Activated CD8-positive, alpha-beta memory T cell treated with anti-CD3 and anti-CD28 coated beads for 4 hours (primary cell): ENCODE measurements around the gene EXOC1L.

Experiments
- DNase-seq, 2 donors: peaks; one replicate each; pipeline ENCODE4 v3.0.0-alpha.2; 2020; ENCODE audit warnings: low read depth in 2 of 2

The EXOC1L gene

GRCh38 chr4:55819634-55820033 is at the start of gene EXOC1L:
Gene EXOC1L, plus strand, starts transcription at chr4:55819790. Its CDS starts 237 bp downstream, at chr4:55820027.
- DNase-seq: no peak

DNA sequence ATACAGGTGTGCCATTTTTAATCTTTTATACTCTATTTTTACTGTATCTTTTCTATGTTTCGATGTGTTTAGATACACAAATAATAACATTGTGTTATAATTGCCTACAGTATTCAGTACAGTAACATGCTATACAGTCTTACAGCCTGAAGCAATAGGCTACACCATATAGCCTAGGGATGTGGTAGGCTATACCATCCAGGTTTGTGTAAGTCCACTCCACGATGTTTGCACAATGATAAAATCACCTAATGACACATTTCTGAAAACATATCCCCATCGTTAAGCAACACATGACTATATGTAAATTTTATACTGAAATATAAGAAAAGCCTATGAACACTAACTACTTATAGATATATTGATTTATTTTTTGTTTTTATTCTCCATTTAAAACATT is 48.9 kb upstream of the EXOC1L start:
- DNase-seq: no peak

- no peak for DNase-seq
These were observed 38.2 kb upstream of the EXOC1L start for GRCh38 chr4:55781341-55781740.

- no peak for DNase-seq
These were observed 37.8 kb upstream of the EXOC1L start for GRCh38 chr4:55781812-55782211.

GRCh38 chr4:55783584-55783983 is 36.0 kb upstream of the EXOC1L start:
- DNase-seq: no peak

DNA sequence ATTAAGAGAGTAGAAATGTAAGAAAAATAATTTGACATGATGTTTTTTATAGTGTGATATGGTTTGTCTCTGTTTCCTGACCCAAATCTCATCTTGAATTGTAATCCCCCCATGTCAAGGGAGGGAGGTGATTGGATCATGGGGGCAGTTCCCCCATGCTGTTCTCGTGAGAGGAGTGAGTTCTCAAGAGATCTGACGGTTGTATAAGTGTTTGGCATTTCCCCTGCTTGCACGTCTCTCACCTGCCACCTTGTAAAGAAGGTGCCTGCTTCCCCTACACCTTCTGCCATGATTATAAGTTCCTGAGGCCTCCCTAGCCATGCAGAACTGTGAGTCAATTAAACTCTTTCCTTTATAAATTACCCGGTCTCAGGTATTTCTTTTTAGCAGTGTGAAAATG is 34.8 kb upstream of the EXOC1L start:
- DNase-seq: no peak

- no peak for DNase-seq
These were observed 27.9 kb upstream of the EXOC1L start for GRCh38 chr4:55791666-55792065.

DNA sequence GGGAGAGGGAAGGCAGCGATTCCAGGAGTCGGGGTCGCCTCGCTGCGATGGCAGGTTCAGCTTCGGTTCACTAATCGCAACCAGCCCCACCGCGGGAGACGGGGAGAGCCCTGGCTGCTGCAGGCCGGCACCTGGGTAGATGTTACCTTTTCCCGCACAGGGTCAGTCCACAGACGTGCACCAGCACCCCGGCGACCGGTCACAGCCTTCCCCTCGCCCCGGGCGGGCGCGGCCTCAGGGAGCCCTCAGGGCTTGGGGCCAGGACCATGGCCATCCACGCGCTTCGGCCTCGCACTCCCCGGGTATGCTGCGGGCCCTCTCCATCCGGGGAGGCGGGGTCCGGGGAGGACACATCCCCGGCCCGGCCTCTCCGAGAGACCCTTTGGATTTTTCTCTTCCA is 26.1 kb upstream of the EXOC1L start:
- no peak for DNase-seq

GRCh38 chr4:55794053-55794452 is 25.5 kb upstream of the EXOC1L start:
- DNase-seq: no peak

DNA sequence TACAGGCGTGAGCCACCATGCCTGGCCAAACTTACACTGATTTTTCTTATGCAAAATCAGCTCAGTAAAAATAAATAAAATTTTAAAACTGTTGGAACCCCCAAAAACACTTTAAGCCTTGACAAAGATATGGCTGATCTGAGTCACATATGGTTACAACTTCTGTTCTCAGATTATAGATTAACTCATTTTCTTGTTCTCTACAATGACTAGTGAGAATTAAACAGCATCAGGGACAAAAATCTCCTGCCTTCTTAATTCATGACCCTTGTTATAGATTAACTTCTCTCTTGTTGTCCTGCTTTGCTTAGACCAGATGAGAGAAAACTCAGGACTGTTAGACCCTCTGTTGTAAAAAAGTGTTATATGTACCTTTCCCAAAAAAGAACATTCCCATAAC is 24.2 kb upstream of the EXOC1L start:
- no peak for DNase-seq

- no peak for DNase-seq
These were observed 18.1 kb upstream of the EXOC1L start for GRCh38 chr4:55801498-55801897.

DNA sequence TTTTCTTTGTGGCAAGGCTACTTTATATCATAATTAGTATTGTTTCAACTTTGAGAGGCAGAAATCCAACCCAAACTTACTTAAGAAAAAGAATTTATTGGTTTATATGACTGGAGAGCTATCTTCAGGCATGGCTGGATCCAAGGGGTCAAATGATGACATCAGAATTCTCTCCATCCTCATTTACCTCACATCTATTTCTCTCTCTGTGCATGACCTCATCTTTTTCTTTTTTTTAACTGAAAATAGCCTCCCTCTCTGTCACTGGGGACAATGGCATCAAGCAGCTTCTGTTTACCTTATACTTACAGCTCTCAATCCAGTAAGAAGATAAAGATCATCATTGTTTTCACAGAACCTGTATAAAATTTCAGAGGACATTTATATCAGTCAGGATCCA is 12.0 kb upstream of the EXOC1L start:
- DNase-seq: no peak

- DNase-seq: no peak
These were observed 11.4 kb upstream of the EXOC1L start for GRCh38 chr4:55808186-55808585.

DNA sequence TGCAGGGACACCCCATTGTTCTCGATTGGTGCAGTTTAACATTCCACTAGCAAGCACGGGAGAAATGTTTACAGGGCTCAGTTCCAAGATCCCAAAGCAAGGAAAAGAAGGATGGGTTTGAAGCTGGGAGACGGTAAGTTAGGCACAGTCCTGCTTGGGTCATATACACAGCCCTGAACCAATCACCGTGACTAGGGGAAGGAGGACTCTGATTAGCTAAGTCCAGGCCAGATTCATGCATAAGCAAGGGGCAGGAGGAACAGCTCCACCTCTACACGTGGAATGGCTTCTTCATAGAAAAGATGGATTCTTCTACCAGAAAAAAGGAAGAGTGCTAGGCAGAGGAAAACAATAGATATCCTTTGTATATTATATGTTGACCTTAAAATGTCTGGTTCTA is 11.0 kb upstream of the EXOC1L start:
- DNase-seq: no peak

GRCh38 chr4:55817691-55818090 is 1.9 kb upstream of the EXOC1L start:
- DNase-seq: no peak

- DNase-seq: no peak
These were observed 689 bp downstream of the EXOC1L start for GRCh38 chr4:55820279-55820678.

DNA sequence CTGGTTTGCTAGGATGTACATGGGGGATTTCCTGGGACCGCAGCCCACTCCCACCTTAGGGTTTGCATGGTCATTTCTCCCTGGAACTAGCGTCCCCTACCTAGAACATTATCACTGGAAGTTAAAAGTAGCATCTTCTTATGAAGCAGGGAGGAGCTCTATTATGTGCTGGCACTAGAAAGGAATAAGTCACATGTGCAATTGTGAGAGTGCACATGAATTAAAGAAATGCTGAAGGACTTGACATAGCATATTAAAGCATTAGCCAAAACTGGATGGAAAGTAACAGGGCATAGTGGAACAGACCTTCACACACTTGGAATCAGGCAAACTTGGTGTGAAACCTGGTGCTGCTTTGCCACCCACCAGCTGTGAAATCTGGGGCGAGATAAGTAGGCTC is 2.7 kb downstream of the EXOC1L start:
- DNase-seq: no peak

GRCh38 chr4:55824865-55825264 is 5.3 kb downstream of the EXOC1L start:
- no peak for DNase-seq

GRCh38 chr4:55826986-55827385 is 7.4 kb downstream of the EXOC1L start:
- no peak for DNase-seq

DNA sequence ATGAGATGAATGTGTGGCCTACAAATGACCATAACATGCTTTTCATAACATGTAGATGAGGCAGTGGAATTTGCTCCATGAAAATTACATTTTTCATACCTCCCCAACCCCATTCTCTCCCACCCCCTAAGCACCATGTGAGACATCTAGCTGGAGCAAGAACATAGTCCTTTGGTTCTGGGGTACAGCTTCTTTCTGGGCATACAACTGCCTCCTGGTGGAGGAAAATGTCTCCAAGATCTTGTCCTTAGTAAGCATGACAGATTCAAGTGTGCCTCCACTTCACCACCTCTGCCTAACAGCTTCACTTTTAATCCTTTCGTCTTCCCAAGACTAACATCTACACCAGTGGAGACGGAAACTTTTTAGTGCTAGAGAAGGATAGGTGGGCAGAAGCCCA is 8.0 kb downstream of the EXOC1L start:
- DNase-seq: no peak

- DNase-seq: no peak
These were observed 10.5 kb downstream of the EXOC1L start for GRCh38 chr4:55830048-55830447.

- DNase-seq: no peak
These were observed 11.1 kb downstream of the EXOC1L start for GRCh38 chr4:55830716-55831115.

- no peak for DNase-seq
These were observed 14.7 kb downstream of the EXOC1L start for GRCh38 chr4:55834086-55834795.

DNA sequence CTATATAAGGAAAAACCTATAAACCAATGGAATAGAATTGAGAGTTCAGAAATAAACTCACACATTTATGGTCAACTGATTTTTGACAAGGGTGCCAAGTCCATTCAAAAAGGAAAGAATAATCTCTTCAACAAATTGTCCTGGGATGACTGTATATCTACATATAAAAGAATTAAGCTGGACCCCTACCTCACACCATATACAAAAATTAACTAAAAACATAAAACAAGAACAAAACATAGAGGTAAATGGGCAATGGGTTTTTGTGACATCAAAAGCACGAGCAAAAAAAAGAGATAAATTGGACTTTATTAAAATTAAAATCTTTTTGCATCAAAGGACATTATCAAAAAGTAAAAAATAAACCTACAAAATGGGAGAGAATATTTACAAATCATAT is 18.3 kb downstream of the EXOC1L start:
- DNase-seq: no peak
